Glutamatergic neuron (in vitro differentiated cells): Measurements from ENCODE around the gene SMIM5. TPM values are rescaled to one million over a fixed set of nuclear protein-coding genes. Genes with fewer than 3 reads are reported as not detected.
A peak's percentile ranks its signal among the peaks of the same experiment; 100 is the strongest.

Experiments used
- DNase-seq: peaks from one replicate; pipeline ENCODE4 v3.0.0; 2022
- H3K27ac Mint-ChIP-seq: one replicate; pipeline ENCODE4 v1.8.0; 2020; ENCODE audit warnings: mild to moderate bottlenecking, mixed read lengths, inconsistent platforms; ENCODE audit not compliant: unreplicated experiment
- H3K27me3 Mint-ChIP-seq: one replicate; pipeline ENCODE4 v1.8.0; 2020; ENCODE audit warnings: mild to moderate bottlenecking, moderate library complexity, mixed read lengths, inconsistent platforms; ENCODE audit not compliant: unreplicated experiment
- H3K36me3 Mint-ChIP-seq: one replicate; pipeline ENCODE4 v1.8.0; 2020; ENCODE audit warnings: mild to moderate bottlenecking, mixed read lengths, inconsistent platforms; ENCODE audit not compliant: unreplicated experiment
- H3K4me1 Mint-ChIP-seq: one replicate; pipeline ENCODE4 v1.8.0; 2020; ENCODE audit warnings: mild to moderate bottlenecking, low read depth, mixed read lengths, inconsistent platforms; ENCODE audit not compliant: unreplicated experiment
- H3K4me3 Mint-ChIP-seq: one replicate; pipeline ENCODE4 v1.8.0; 2020; ENCODE audit warnings: mild to moderate bottlenecking, mixed read lengths, inconsistent platforms; ENCODE audit not compliant: unreplicated experiment
- H3K9me3 Mint-ChIP-seq: one replicate; pipeline ENCODE4 v1.8.0; 2020; ENCODE audit warnings: mild to moderate bottlenecking, moderate library complexity, mixed read lengths, inconsistent platforms; ENCODE audit not compliant: unreplicated experiment
- CTCF ChIP-seq: fragments of 200-600 bp; sonication (generic); IDR thresholded peaks from one replicate; pipeline ENCODE4 v1.5.0; 2021; ENCODE audit not compliant: partially characterized antibody, unreplicated experiment
- total RNA-seq: library from RNA; stranded (reverse); fragmentation: NEBNext Ultra II Directional; extraction: Animal tissue kit (Norgen Biotek cat#: 25700); gene quantifications from one replicate; pipeline ENCODE4 v1.2.1, GENCODE V29; 2021; ENCODE audit not compliant: unreplicated experiment

Gene SMIM5
- total RNA-seq, 1 donor from 2014 or later: 0.20 TPM

GRCh38 chr17:75595920-75596313 is 37.3 kb upstream of the SMIM5 start:
- Mint-ChIP-seq H3K36me3 (no peaks in the 10 kb centered on the region), H3K27ac (no peak overlapping the region), H3K9me3 (peaks cover 5% of the 10 kb centered on the region), H3K4me3 (no peak overlapping the region), H3K27me3 (peaks cover 4% of the 10 kb centered on the region), H3K4me1 (no peaks in the 10 kb centered on the region)
- no peak for TF ChIP-seq CTCF
- no peak for DNase-seq

- Mint-ChIP-seq H3K27me3 (peaks cover 2% of the 10 kb centered on the region), H3K4me1 (no peaks in the 10 kb centered on the region), H3K36me3 (no peaks in the 10 kb centered on the region), H3K4me3 (no peak overlapping the region), H3K9me3 (peaks cover 6% of the 10 kb centered on the region), H3K27ac (no peak overlapping the region)
- no peak for TF ChIP-seq CTCF
- no peak for DNase-seq
Observed at GRCh38 chr17:75596320-75597087, 36.7 kb upstream of the SMIM5 start.

GRCh38 chr17:75601057-75601987 is 31.9 kb upstream of the SMIM5 start:
- Mint-ChIP-seq H3K4me1 (no peaks in the 10 kb centered on the region), H3K4me3 (no peak overlapping the region), H3K36me3 (no peaks in the 10 kb centered on the region), H3K27ac (no peak overlapping the region), H3K9me3 (peaks cover 4% of the 10 kb centered on the region), H3K27me3 (no peaks in the 10 kb centered on the region)
- DNase-seq: peak; percentile 74
- peak; percentile 78 for TF ChIP-seq CTCF

- Mint-ChIP-seq H3K4me1 (peaks cover 5% of the 10 kb centered on the region), H3K9me3 (peaks cover 1% of the 10 kb centered on the region), H3K36me3 (no peaks in the 10 kb centered on the region), H3K27me3 (no peaks in the 10 kb centered on the region), H3K27ac (no peak overlapping the region), H3K4me3 (no peak overlapping the region)
- no peak for DNase-seq
- TF ChIP-seq CTCF: no peak
Observed at GRCh38 chr17:75602644-75603043, 30.6 kb upstream of the SMIM5 start.

GRCh38 chr17:75603123-75603522 is 30.1 kb upstream of the SMIM5 start:
- H3K4me3 Mint-ChIP-seq: no peak overlapping the region
- H3K9me3 Mint-ChIP-seq: peaks cover 1% of the 10 kb centered on the region
- peaks cover 5% of the 10 kb centered on the region for H3K4me1 Mint-ChIP-seq
- H3K27me3 Mint-ChIP-seq: no peaks in the 10 kb centered on the region
- H3K36me3 Mint-ChIP-seq: no peaks in the 10 kb centered on the region
- H3K27ac Mint-ChIP-seq: no peak overlapping the region
- DNase-seq: no peak
- no peak for TF ChIP-seq CTCF
